ENCODE data around the gene RBMS3. TPM values are rescaled to one million over a fixed set of nuclear protein-coding genes. Genes with fewer than 3 reads are reported as not detected.
"Not testable (repeated sequence)": the region's sequence is repeated elsewhere in the genome, so short reads cannot be mapped to it uniquely, and the experiment has no call there.

RBMS3 gene
- polyA plus RNA-seq, 1 donor: 28.5 TPM

GRCh38 chr3:29481969-29482767 is 201.3 kb downstream of the RBMS3 start:
- DNase-seq (ENCODE audit: low read depth): no peak

- DNase-seq (ENCODE audit: low read depth): no peak
Observed at GRCh38 chr3:29484633-29485032, 203.8 kb downstream of the RBMS3 start.

DNA sequence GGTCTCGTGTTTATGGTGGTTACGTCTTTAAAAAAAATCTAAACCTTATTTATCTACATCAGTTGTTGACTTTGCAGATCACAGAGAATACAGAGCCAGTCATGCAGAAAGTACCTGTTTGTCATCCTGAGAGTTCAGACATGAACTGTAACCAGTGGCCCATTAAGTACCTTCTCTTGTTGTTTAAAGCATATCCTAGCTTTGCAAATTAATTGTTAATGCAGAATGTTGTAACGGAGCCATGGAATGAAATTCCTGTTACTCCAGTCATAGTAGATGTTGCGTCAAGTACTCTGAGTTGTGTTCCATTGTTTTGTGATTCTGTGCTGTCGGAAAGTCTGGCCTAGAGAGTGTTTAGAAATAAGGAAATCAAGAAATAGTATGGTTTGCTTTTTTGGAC is 205.2 kb downstream of the RBMS3 start:
- no peak for DNase-seq (ENCODE audit: low read depth)

GRCh38 chr3:29486917-29487316 is 206.0 kb downstream of the RBMS3 start:
- DNase-seq (ENCODE audit: low read depth): no peak

DNA sequence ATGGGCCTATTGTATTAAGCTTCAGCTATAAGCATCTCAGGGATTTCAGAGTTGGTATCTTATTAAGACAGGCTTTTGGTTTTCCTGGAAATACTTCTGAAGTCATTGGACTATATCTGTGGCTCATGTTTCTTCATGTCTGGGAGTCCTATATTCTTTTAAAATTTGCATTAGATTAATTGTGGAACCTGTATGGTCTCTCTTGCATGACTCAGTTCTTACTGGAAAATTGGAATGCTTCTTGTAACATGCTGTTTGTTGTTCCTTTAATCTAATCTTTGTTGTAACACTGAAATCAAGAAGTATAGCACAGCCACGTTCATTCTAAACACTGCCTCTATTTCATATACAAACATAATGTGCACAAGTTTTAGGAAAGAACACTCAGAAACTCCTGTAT is 208.1 kb downstream of the RBMS3 start:
- DNase-seq (ENCODE audit: low read depth): no peak

DNA sequence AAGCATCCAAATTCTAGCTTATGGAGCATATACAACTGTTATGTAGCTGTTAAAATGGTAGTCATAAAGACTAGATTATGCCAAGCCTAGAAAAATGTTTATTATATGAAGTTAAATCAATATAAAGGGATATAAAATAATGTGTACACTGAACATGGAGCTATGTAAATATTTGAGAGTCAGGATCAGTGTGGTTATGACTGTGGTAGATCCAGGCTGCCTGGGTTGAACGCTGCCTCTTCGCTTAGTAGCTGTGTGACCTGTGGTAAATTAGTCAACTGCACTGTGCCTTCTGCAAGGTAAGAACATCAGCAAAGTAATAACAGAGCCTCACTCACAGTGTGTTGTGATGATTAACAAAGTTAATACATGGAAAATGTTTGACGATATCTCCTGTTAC is 212.2 kb downstream of the RBMS3 start:
- no peak for DNase-seq (ENCODE audit: low read depth)

- peak; percentile 86 for DNase-seq (ENCODE audit: low read depth)
Observed at GRCh38 chr3:29494305-29495036, 213.6 kb downstream of the RBMS3 start.

DNA sequence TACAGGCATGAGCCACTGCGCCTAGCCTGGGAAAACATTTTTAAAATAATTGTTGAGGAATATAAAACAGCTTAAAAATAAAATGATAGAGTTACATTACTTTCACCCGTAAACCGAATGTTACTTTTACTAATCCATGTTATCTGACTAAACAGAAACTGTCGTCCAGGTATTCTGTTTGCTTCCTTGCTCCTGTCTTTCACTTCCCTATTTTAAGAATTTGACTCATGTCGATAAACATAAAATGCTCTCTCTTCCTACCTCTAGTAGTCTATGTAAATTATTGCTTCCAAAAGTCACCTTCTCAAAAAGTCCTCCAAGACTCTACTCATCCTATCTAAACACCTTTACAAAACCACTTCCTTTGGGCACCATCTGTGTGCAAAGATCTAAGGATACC is 216.4 kb downstream of the RBMS3 start:
- DNase-seq (ENCODE audit: low read depth): no peak

DNA sequence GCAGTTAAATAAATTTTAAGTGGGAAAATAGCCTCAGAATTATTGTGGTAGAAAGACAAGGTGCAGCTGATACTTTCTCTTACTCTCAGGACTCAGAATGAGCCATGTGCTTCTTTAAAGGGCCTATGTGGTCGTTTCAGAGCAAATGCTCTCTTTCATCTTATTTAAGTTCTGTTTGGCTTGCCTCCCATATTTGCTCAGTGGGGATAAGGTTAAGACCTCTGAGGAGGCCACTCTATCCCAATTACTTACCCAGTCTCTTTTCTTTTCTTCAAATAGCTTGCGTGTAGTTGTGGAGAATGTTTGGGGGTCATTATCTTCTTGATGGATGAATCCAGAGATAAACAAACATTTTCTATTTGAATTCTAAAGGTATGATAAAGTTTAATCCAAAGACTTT is 221.9 kb downstream of the RBMS3 start:
- DNase-seq (ENCODE audit: low read depth): no peak

GRCh38 chr3:29503314-29503713 is 222.4 kb downstream of the RBMS3 start:
- no peak for DNase-seq (ENCODE audit: low read depth)

GRCh38 chr3:29503958-29504357 is 223.1 kb downstream of the RBMS3 start:
- peak; percentile 78 for DNase-seq (ENCODE audit: low read depth)

DNA sequence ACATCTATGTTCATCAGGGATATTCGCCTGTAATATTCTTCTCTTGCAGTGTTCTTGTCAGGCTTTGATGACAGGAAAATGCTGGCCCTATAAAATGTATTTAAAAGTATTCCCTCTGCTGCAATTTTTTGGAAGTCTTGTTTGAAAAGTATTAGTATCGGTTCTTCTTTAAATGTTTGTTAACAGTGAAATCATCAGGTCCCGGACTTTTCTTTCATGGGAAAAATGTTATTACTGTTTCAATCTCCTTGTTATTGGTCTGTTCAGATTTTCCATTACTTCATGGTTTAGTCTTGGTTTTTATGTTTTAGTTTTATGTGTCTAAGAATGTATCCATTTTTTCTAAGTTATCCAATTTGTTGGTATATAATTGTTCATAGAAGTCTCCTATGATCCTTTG is 225.6 kb downstream of the RBMS3 start:
- DNase-seq (ENCODE audit: low read depth): no peak

- DNase-seq (ENCODE audit: low read depth): no peak
Observed at GRCh38 chr3:29511701-29512100, 230.8 kb downstream of the RBMS3 start.

GRCh38 chr3:29512641-29513040 is 231.8 kb downstream of the RBMS3 start:
- no peak for DNase-seq (ENCODE audit: low read depth)

DNA sequence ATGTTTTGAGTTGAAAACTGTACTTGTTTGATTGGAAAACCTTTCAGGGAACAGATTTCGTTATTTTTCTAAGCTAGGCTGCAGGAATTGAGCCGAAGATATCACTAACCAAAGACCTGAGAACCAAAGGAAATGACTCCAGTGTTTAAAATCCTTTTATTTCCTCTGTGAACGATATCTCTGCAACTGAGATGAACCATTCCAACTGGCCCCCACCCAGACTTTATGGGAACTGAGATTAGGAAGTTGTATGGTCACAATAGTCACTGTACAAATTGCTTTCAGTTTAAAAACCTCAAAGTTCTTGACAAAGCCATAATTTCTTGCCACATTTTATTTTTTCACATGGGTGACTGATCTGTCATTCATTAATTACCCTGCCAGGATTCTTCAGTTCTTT is 232.4 kb downstream of the RBMS3 start:
- DNase-seq (ENCODE audit: low read depth): no peak

DNA sequence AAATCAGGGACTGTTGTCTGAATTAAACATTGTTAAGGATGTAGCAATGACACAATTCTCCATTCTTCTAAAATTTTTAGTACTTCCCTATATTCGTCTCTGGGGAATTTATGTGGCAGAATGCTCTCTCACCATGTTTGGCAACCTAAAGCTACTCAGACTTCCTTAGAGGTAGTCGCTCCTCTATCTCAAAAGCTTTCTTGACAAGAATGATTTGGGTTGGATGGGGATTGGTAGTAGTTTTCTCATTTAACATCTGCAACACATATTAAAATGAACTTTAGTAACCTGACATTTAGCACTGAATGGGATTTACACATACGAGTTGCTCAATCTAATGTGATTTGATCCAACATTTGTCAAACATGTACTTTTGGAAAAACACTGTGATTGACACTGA is 233.3 kb downstream of the RBMS3 start:
- DNase-seq (ENCODE audit: low read depth): no peak

DNA sequence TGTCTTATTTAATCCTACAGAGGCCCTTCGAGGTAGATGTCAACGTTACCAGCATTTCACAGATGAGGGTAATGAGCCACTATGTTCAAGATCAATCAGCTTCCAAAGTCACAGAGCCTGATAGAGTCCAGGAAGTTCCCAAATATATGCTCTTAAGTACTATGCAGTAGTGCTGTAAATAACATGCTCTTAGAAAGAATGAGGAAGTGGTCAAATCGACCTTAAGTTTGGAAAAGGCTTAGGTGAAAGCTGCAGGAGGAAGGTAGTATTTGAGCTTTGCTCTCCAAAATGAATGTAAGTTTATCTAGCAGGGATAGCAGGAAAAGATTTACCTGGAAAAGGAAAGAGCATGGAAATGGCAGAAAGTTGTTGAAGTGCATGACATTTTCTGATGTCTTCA is 234.0 kb downstream of the RBMS3 start:
- no peak for DNase-seq (ENCODE audit: low read depth)

GRCh38 chr3:29515451-29515850 is 234.6 kb downstream of the RBMS3 start:
- DNase-seq (ENCODE audit: low read depth): no peak

- no peak for DNase-seq (ENCODE audit: low read depth)
Observed at GRCh38 chr3:29516164-29516563, 235.3 kb downstream of the RBMS3 start.

GRCh38 chr3:29520764-29521163 is 239.9 kb downstream of the RBMS3 start:
- no peak for DNase-seq (ENCODE audit: low read depth)

DNA sequence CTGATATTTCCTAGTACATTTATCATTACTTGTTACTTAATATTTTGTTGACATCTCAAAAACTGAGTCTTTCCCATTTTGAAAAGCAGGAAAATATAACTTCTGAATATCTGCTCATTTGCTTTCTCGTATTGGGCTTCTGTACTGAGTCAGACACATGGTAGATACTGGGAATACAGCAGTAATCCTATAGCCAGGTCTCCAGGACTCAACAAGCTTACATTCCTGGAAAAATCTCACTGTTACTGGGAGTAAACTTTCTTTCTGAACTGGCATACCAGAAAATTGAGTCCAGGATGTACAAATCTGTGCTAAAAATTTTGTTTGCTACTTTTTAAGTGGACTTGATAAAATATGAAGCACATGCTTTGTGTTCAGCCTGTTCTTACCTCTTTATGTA is 240.4 kb downstream of the RBMS3 start:
- DNase-seq (ENCODE audit: low read depth): no peak

GRCh38 chr3:29521751-29522150 is 240.9 kb downstream of the RBMS3 start:
- DNase-seq (ENCODE audit: low read depth): no peak

- not testable (repeated sequence) for DNase-seq (ENCODE audit: low read depth)
Observed at GRCh38 chr3:29524433-29524832, 243.6 kb downstream of the RBMS3 start.
